Non-pigmented ciliary epithelial cell (primary cell): Measurements from ENCODE around the gene CEBPG.
A peak's percentile ranks its signal among the peaks of the same experiment; 100 is the strongest.

Experiments
- DNase-seq: peaks from one replicate; pipeline ENCODE4 v3.0.0-alpha.2; 2010; ENCODE audit warnings: low read depth

The CEBPG gene

DNA sequence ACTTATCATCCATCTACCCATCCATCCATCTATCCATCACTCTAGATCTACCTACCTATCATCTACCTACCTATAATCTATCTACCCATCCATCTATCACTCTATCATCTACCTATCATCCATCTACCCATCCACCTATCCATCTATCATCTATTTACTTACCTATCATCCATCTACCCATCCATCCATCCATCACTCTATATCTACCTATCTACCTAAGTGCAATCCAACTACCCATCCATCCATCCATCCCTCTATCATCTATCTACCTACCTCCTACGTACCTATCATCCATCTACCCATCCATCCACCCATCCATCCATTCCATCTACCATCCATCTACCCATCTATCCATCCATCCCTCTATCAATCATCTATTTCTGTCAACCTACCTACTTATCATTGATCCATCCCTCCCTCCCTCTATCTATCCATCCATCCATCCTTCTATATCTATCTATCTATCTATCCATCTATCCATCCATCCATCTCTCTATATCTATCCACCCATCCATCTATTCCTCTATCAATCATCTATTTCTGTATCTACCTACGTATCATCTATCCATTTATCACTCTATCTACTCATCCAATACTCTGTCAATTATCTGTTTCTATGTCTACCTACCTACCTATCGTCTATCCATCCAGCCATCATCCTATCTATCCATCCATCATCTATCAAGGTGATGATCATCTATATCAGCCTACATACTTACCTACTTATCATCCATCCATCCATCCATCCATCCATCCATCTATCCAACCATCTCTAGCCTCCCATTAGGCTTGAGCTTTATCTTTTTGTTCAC is 49.1 kb downstream of the CEBPG start:
- DNase-seq = no peak

DNA sequence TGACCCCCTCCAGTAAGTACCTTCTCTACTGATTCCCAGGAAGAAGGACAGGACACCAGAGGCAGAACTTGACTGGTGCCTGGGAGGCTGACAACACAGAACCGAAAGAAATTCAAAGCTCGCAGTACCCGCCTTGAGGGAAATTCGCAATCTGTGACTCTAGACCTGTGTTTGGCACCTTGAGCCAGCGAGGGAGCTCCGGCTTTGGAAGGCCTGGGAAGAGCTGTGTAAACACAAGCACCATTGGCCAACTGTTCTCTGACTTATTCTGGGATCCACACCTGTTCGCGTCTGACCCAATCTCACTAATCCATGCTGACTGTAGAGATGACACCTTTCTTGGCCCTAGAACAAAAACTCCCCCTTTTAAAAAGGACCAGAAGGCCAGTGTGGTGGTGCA is 50.7 kb downstream of the CEBPG start:
- no peak for DNase-seq

DNA sequence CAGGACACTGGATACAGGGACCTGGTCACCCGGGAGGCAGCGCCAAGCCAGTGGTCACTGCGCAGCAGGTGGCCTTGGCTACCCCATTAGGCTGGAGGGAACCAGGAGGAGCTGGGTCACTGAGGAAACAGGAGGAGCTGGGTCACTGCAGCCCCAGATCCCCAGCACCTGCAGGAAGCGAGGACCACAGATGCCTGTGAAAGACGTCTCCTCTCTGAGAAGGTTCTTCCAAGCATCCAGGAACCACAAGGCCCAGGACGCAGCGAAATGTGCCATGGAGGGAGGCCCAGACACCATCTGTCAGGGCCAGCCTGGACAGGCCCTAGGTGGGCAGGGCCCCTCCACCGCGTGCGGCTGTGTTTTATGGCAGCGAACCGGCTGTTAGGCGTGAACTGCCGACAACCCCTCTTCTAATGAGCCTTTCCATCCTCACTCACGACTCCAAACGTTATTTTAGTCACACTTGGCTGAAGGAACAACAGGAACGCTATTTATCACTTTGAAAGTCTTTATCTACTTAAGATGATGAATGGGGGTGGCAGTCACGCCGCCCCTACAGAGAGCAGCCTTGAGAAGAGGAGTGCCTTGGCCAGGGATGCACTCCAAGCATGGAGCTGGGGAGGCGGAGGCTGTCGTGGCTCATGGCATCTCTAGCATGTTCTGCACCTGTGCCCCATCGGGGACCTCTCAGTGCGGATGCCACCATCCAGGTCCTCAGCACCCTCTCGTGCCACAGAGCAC is 53.3 kb downstream of the CEBPG start:
- DNase-seq = no peak

DNA sequence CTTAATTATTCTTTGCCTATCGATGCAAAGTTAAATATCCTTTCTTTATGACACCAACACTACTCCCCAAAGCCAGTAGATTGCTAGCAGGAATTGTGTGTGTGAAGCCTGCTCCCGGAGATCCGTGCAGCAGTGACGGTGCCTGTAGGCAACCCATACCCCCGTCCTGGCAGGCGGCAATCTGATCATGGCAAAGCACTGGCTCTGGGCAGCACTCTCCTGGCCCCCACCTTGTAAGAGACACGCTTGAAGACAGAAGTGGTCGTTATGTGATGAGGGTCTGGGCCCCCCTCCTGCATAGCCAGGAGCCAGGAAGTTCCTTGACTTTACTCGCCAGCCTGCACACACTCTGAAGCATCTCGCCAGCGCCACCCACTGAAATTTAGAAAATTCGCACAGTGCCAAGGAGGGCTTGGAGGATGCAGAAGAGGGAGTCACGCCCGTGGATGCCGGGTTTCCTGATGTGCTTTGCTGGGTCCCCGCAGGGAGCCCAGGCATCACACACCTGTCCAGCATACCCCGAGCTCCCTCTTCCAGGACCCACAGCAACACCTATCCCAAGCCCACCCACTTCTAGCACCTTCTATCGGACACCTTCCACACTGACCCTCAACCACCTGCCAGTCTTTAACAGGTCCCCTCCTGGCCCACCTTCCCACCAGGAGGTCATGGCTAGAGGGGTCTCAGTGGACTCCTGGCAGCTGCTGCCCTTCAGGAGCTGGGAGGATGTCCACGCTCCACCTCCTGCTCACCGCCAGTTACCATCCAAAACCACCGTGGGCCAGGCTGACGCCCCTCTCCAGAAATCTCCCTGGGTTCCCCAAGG is 54.5 kb downstream of the CEBPG start:
- no peak for DNase-seq

DNA sequence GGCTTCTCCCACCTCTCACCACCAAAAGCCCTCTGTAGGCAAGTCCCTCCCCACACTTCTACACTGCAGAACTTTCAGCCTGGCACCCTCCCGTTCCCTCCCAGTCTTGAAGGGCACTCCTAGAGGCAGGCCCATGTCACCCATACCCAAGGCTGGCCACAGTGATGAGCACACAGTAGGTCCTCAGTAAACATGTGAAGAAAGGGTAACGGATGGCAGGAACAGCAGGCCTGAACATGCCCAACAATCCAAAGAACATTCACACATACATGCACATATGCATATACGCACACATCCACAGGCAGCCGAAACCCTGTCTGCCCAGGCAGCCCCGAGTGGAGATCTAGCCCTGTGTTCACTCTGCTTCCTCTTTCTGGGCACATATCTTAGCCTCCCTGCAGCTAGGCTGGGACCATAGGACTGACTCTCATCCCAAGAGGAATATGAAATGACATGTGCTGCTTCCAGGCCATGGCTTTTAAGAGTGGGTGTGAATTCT is 55.2 kb downstream of the CEBPG start:
- DNase-seq = no peak

DNA sequence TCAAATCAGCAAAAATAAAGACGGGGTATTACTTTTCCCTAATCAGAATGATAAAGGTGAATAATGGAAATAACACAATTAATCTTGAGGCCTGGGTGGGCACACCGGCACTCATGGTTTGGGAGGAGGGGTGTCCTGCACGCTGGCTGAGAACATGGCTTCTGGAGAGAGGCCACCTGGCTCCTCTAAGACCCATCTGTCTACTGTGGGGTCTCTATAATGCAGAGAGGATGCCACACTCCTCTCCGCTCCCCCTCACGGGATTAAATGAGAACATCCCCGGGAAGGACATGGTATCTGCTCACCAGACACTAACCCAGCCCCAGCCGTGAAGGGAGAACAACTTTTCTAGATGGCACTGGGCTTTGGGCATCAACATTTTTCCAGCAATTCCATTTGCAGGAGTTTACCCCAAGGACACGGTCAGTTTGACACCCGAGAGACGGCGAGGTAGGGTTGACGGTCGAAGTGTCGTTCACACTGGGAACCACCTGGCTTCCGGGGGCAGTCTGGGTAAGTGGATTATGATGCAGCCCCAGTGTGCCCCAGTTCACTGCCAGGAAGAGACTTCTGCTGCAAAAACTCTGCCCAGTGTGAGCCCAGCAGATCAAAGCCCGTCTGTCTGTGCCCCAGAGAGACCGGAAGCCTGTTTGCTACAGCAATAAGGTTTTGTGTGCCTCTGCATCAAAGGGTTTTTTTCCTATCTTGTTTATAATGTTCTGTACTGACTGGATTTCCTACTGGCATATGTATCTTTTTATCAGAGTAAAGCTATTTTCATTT is 56.6 kb downstream of the CEBPG start:
- DNase-seq = no peak

DNA sequence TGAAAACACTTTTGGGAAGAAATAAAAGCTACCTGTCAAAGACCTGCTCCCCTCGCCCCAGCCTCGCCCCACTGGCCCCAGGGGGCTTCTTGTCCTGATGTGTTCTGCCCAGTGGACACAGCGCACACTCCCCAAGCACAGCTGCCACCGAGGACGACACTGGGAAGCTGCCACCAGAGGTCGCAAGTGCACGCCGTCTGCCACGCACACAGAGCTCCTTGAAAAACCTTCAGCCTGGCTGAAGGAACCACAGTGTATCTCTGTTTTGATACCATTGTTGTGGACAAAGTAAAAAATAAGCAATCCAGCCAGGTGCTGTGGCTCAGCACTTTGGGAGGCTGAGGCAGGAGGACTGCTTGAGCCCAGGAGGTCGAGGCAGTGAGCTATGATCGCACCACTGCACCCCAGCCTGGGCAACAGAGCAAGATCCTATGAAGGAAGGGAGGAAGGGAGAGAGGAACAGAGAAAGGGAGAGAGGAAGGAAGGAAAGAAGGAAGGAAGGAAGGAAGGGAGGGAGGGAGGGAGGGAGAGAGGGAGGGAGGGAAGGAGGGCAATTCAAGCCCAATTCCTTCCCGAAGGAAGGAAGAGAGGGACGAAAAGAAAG is 57.3 kb downstream of the CEBPG start:
- DNase-seq = peak; percentile 19

DNA sequence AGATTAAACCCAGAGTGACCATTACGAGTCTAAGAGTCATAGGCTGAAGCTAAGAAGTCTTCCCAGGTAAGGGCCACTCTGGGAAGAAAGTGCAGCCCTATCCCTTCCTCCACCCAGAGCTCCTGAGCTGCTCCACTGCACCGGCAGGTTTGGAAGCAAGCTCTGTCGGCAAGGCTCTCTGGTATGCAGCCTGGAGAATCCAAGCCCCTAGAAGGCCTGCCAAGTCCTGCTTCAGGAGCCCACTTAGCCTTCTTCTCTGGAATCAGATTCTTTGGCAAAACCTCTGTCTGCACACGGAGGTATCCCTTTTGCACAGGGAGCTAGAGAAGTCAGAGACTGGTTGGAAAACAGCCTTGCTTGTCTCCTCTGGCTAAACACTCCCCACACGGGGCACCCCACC is 58.5 kb downstream of the CEBPG start:
- no peak for DNase-seq
